HCT116 (cell line): ENCODE measurements around the gene POT1.

Source experiments
- CTCF ChIP-seq, 3 experiments: fragments of 200-600 bp in 1 of 3; sonication (generic) in 1 of 3; IDR thresholded peaks in 2 of 3; conservative IDR thresholded peaks in 1 of 3; 2 replicates each; pipeline ENCODE4 v1.5.1; 2012 to 2017; ENCODE audit warnings: low read depth in 2 of 3, low read length in 2 of 3, antibody characterized with exemption in 1 of 3, borderline replicate concordance in 1 of 3, control low read depth in 1 of 3, mild to moderate bottlenecking in 1 of 3, mixed read lengths in 1 of 3, mixed run types in 1 of 3, moderate library complexity in 1 of 3; ENCODE audit not compliant: insufficient read depth in 1 of 3
- EZH2 ChIP-seq: fragments of 200-600 bp; sonication (generic); IDR thresholded peaks from 2 replicates; pipeline ENCODE4 v1.6.1; 2017; ENCODE audit warnings: antibody characterized with exemption, mixed run types
- EZH2phosphoT487 ChIP-seq: fragments of 200-600 bp; IDR thresholded peaks from 2 replicates; pipeline ENCODE4 v1.6.1; 2018; ENCODE audit warnings: antibody characterized with exemption, borderline replicate concordance

- TF ChIP-seq CTCF (IDR thresholded peaks at IDR 0.05 in 2 of 3, conservative IDR thresholded peaks at IDR 0.05 in 1 of 3; ENCODE audit: borderline replicate concordance in 1 of 3, insufficient read depth in 1 of 3, low read depth in 2 of 3, low read length in 2 of 3) (no peak), EZH2phosphoT487 (no peak), EZH2 (no peak)
Measured at GRCh38 chr7:124800386-124800785, 129.2 kb downstream of the POT1 start.
